ENCODE results near the gene DOCK4.

- TF ChIP-seq ELF4 (IDR thresholded peaks at IDR 0.05) (no peak), ZNF384 (IDR thresholded peaks at IDR 0.05) (no peak), SUZ12 (IDR thresholded peaks at IDR 0.05) (no peak), ARNT (IDR thresholded peaks at IDR 0.05) (no peak), NFRKB (IDR thresholded peaks at IDR 0.05) (no peak), SP1 (IDR thresholded peaks at IDR 0.05) (no peak), FOXM1 (IDR thresholded peaks at IDR 0.05; ENCODE audit: borderline replicate concordance) (no peak), FOXK2 (IDR thresholded peaks at IDR 0.05) (no peak), BHLHE40 (IDR thresholded peaks at IDR 0.05; ENCODE audit: borderline replicate concordance) (no peak), CTBP1 (IDR thresholded peaks at IDR 0.05; ENCODE audit: borderline replicate concordance) (no peak), L3MBTL2 (conservative IDR thresholded peaks at IDR 0.05) (no peak), TARDBP (IDR thresholded peaks at IDR 0.05) (no peak), HDGF (IDR thresholded peaks at IDR 0.05; ENCODE audit: borderline replicate concordance) (no peak)
Measured at GRCh38 chr7:111678281-111678680, 527.9 kb downstream of the DOCK4 start.
